ENCODE results near the gene DPF3.

DNA sequence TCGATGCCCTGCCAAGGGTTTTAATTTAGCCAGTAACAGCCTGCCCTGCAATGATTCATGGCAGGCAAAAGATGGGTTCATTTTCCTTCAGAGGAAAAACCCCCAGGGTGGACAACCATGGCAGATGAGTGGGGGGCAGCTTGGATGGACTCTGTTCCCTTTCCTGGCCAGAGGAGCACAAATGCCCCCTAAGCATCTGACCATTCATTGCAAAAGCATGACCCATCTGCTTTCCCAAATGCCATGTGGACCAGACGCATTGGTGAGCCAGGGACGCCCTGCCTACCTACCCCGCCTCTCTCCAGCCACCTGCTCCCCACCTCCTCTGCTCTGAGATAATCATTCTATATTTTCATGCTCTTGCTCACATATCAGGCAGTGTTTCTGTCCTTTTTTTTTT lies 281.9 kb downstream of the DPF3 start:
- no peak for TF ChIP-seq SP1 (IDR thresholded peaks at IDR 0.05)
- TF ChIP-seq TARDBP (IDR thresholded peaks at IDR 0.05), result no peak
- TF ChIP-seq HDGF (IDR thresholded peaks at IDR 0.05; ENCODE audit: borderline replicate concordance), result no peak
- TF ChIP-seq FOXM1 (IDR thresholded peaks at IDR 0.05; ENCODE audit: borderline replicate concordance), result no peak
- TF ChIP-seq BHLHE40 (IDR thresholded peaks at IDR 0.05; ENCODE audit: borderline replicate concordance), result no peak

Data from HEK293T (cell line).